ENCODE data around the gene SPRR4. TPM values are rescaled to one million over a fixed set of nuclear protein-coding genes. Genes with fewer than 3 reads are reported as not detected.

The SPRR4 gene
- total and polyA plus RNA-seq, 9 of the 15 experiments (the other 6 are each of a cell fraction or from before 2014, with no cell fraction given), result not detected

- H3K9me3 ChIP-seq (replicated peaks; ENCODE audit: control insufficient read depth, insufficient read depth, low read depth, low read length), result no peaks in the 10 kb centered on the region
- TF ChIP-seq GATA2 (CRISPR knock-in tag; IDR thresholded peaks at IDR 0.05) (no peak), GABPB1 (CRISPR knock-in tag; IDR thresholded peaks at IDR 0.05) (no peak), CHD7 (IDR thresholded peaks at IDR 0.05; ENCODE audit: low read depth, low read length) (no peak)
- ChIA-PET CTCF (ENCODE audit: low intra/inter-chr PET ratio) (no interaction called here), POLR2A (interaction anchor here (0.7 kb wide), 1 partner anchor 13 kb away, joined by 3 read pairs; no protein-coding TSS in a partner anchor)
- no peak overlapping the region for H3K9ac ChIP-seq (ENCODE audit: insufficient read depth in 1 of 2, low read depth in 2 of 2, low read length in 2 of 2)
- H3K4me2 ChIP-seq (ENCODE audit: insufficient read depth, low read length), result no peak overlapping the region
- peaks cover 2 to 13% of the 10 kb centered on the region in 2 experiments; a peak in 2 of 5 replicates for H3K27me3 ChIP-seq (ENCODE audit: control insufficient read depth in 2 of 2, insufficient read depth in 2 of 2, low read length in 2 of 2)
- no peaks in the 10 kb centered on the region for H3K4me1 ChIP-seq (replicated peaks in 1 of 2; ENCODE audit: control insufficient read depth in 2 of 2, insufficient read depth in 2 of 2, low read length in 2 of 2)
- ATAC-seq, result no peak
- no peak overlapping the region for H3K4me3 ChIP-seq
- no peaks in the 10 kb centered on the region for H4K20me1 ChIP-seq (replicated peaks; ENCODE audit: control insufficient read depth, insufficient read depth, low read length)
- no peak overlapping the region for H2AFZ ChIP-seq (ENCODE audit: low read depth, low read length)
- H3K79me2 ChIP-seq (ENCODE audit: control insufficient read depth, insufficient read depth, low read length), result no peaks in the 10 kb centered on the region
- no peak for DNase-seq (ENCODE audit: extremely low read depth in 1 of 4, low spot score in 3 of 4)
- no peak overlapping the region for H3K27ac ChIP-seq (ENCODE audit: extremely low read depth, low read depth, low read length)
- in situ Hi-C loops (cut with MboI), result no loop called here
- FAIRE-seq, result no peak
- no peaks in the 10 kb centered on the region for H3K36me3 ChIP-seq (ENCODE audit: control insufficient read depth, insufficient read depth, low read length)
- no TSS peak for BruUV-seq (replicated peaks)
- H3K9me1 ChIP-seq (ENCODE audit: control insufficient read depth, insufficient read depth, low read length), result no peaks in the 10 kb centered on the region
- WGBS (ENCODE audit: insufficient coverage, low coverage, missing lambda C conversion rate), result 5% methylated on average over 4 of the region's 4 CpGs
- intact Hi-C loops (cut with micrococcal nuclease), result no loop called here
These were observed 28.0 kb downstream of the SPRR4 start for GRCh38 chr1:152998476-152998875.
